HG03159 (cell line): ENCODE results near the gene APCDD1L.
A peak's percentile ranks its signal among the peaks of the same experiment; 100 is the strongest.

ENCODE experiments used
- ATAC-seq: cut with Tn5 transposase; IDR thresholded peaks from one replicate; pipeline ENCODE4 v1.9.1; 2021; ENCODE audit warnings: mild to moderate bottlenecking, moderate library complexity; ENCODE audit not compliant: unreplicated experiment

The APCDD1L gene

GRCh38 chr20:58469616-58470015 lies 45.6 kb downstream of the APCDD1L start:
- ATAC-seq = no peak

GRCh38 chr20:58467572-58468527 lies 47.3 kb downstream of the APCDD1L start:
- no peak for ATAC-seq

- ATAC-seq = no peak
These were observed 48.2 kb downstream of the APCDD1L start for GRCh38 chr20:58466729-58467571.

- no peak for ATAC-seq
These were observed 49.0 kb downstream of the APCDD1L start for GRCh38 chr20:58466095-58466708.

- no peak for ATAC-seq
These were observed 50.4 kb downstream of the APCDD1L start for GRCh38 chr20:58464838-58465237.

- ATAC-seq = no peak
These were observed 51.9 kb downstream of the APCDD1L start for GRCh38 chr20:58463256-58463655.

- ATAC-seq = no peak
These were observed 53.3 kb downstream of the APCDD1L start for GRCh38 chr20:58461899-58462298.

- ATAC-seq = no peak
These were observed 54.1 kb downstream of the APCDD1L start for GRCh38 chr20:58461104-58461503.

DNA sequence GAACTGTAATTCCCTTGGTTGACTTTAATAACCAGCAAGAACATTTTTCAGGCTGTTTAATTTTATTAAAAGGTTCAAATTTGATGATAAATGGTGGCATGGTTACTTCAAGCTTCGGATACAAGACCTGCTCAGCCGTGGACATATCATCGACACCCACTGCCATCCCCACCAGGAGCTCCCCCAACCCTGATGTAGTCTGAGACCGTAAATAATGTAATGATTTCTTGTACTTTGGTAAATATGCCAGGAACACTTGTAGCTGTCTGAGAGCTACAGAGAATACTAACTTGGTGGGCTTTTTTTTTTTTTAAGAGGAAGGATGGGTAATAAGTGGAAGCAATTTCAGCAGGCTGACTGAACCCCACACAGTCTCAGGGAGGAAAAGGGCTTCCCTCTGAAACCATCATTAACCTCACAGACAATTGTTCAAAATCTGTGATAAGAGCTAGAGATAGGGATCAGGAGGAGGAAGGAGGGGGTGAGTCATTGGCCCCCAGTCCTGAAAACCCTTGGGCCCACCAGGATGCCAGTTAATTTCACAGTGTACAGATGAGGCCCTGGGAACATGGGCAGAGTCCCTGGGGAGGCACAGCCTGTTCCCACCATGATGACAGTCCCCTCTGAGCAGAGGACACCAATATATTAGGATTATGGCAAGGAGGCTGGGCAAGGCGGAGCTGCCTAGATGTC lies 56.0 kb downstream of the APCDD1L start:
- peak; percentile 17 for ATAC-seq

DNA sequence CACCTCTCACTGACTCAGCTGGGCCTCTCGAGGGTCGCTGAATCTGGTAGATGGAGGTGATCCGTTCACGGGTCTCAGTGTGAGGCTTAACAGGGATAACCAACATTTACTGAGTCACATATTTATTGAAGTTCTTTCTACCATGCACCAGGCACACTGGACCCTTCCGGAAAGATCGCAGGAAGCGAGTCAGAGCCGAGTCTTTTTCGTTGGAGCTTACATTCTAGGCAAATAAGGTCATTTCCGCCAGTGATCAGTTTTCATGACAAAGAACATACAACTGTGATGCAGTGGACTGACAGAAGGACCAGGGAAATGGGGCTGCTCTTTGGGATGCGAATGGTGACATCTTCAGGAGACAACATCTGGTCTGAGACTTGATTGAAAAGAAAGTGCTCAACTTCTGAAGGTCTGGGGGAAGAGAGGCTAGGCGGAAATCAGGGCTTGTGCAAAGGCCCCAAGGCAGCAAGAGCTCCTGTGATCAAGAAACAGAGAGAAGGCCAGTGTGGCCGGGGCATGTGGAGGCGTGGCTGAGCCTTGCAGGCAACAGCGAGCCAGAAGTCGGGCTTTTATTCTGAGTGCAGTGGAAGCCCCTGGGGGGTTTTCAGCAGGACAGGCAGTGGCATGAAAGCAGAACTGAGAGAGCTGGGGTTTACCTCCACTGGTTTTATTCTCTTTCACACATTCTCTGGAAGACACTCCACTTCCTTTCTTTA lies 56.7 kb downstream of the APCDD1L start:
- peak; percentile 97 for ATAC-seq

GRCh38 chr20:58457083-58457695 lies 58.0 kb downstream of the APCDD1L start:
- ATAC-seq = no peak

DNA sequence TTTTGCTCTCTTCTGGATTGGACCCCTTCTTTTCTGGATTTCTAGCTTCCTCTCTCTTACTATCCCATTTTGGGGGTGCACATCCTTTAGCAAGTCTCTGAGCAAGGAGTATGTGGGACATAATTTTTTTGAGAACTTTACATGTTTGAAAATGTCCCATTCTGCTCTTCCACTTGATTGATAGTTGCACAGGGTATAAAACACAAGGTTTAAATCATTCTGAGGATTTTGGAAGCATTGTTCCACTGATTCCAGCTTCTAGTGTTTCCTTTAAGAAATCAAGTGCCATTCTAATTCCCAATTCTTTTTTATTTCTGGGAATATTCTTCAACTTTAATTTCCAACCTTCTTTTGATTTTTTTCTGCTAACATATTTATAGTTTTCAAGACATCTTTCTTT lies 60.7 kb downstream of the APCDD1L start:
- ATAC-seq = no peak

- ATAC-seq = no peak
These were observed 61.8 kb downstream of the APCDD1L start for GRCh38 chr20:58453391-58453790.

GRCh38 chr20:58452667-58453255 lies 62.4 kb downstream of the APCDD1L start:
- no peak for ATAC-seq

GRCh38 chr20:58450254-58450653 lies 64.9 kb downstream of the APCDD1L start:
- ATAC-seq = peak; percentile 62

GRCh38 chr20:58449681-58450221 lies 65.4 kb downstream of the APCDD1L start:
- ATAC-seq = no peak

GRCh38 chr20:58448958-58449357 lies 66.2 kb downstream of the APCDD1L start:
- ATAC-seq = no peak

DNA sequence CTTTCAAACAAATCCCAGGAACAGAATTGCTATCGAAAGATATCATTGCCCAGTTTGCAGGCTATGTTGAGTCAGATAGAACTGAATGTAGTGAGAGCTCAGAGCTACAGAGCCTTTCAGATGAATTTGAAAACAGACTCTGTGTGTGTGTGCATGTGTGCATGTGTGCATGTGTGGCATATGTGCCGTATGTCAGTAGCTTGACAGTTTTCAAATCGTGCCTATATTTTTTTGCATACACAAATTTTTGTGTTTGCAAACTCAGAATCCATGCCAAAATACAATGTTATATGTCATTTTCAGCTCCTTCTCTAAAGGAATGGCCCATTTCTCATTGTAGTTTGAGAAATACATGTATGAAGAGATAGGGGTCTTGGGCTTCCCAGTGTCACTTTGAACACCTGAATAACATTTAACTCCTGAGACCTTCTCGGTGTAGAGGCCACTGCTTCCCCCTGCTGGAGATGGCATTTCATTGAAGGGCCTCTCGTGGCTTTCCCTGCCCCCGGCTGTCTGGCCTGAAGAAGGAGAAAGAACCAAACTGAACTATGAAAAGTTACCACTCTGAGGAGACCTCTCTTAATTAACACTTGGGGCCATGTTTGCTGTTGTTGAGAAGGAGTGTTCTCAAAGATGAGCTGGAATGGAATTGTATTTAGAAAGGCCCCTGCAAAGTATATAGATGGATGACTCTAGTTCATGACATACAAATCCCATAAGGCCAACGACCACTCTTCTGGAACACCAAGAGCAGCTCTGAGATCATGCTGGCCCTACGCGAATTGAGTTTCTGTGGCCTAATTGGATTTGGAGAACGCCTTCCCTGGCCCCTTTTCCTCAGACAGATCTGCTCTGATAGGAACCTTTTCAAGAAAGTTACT lies 67.4 kb downstream of the APCDD1L start:
- ATAC-seq = peak; percentile 59
